DND-41 (cell line): ENCODE measurements around the gene EPHB1.

Experiments
- ATAC-seq: fragments of 200-7000 bp; cut with Tn5 transposase; 3 replicates; pipeline ENCODE4 v1.9.1; 2021; ENCODE audit warnings: low read depth; ENCODE audit not compliant: insufficient read depth
- DNase-seq: peaks from one replicate; pipeline ENCODE4 v3.0.0-alpha.2; 2020
- H2AFZ ChIP-seq: 2 replicates; pipeline ENCODE4 v1.6.0; 2012; ENCODE audit warnings: low read depth, low read length
- H3K27ac ChIP-seq: 2 replicates; pipeline ENCODE4 v1.5.1; 2012; ENCODE audit warnings: low read length, inconsistent platforms
- H3K27me3 ChIP-seq: fragments of 200-600 bp; sonication (generic); 2 replicates; pipeline ENCODE4 v1.6.0; 2012; ENCODE audit warnings: low read length, mild to moderate bottlenecking, inconsistent platforms; ENCODE audit not compliant: insufficient read depth, poor library complexity
- H3K36me3 ChIP-seq: 2 replicates; pipeline ENCODE4 v1.5.1; 2012; ENCODE audit warnings: low read length, inconsistent platforms; ENCODE audit not compliant: insufficient read depth
- H3K4me1 ChIP-seq: 2 replicates; pipeline ENCODE4 v1.5.1; 2012; ENCODE audit warnings: mild to moderate bottlenecking, low read length; ENCODE audit not compliant: insufficient read depth
- H3K4me2 ChIP-seq: 2 replicates; pipeline ENCODE4 v1.6.0; 2012; ENCODE audit warnings: mild to moderate bottlenecking, moderate library complexity, low read length, inconsistent platforms; ENCODE audit not compliant: insufficient read depth
- H3K4me3 ChIP-seq, 2 experiments: fragments of 200-600 bp in 1 of 2; shearing (Covaris generic) in 1 of 2; 2 replicates each; pipeline ENCODE4 v1.5.1; 2012 to 2016; ENCODE audit warnings: inconsistent platforms in 2 of 2, low read length in 2 of 2, mild to moderate bottlenecking in 2 of 2, low read depth in 1 of 2, moderate library complexity in 1 of 2
- H3K79me2 ChIP-seq: 2 replicates; pipeline ENCODE4 v1.6.0; 2012; ENCODE audit warnings: low read length, inconsistent platforms; ENCODE audit not compliant: insufficient read depth
- H3K9ac ChIP-seq: 2 replicates; pipeline ENCODE4 v1.6.0; 2012; ENCODE audit warnings: low read depth, mild to moderate bottlenecking, inconsistent platforms, low read length, moderate library complexity
- H3K9me3 ChIP-seq: 2 replicates; pipeline ENCODE4 v1.5.1; 2012; ENCODE audit warnings: low read length, moderate library complexity, mild to moderate bottlenecking, inconsistent platforms; ENCODE audit not compliant: insufficient read depth, severe bottlenecking
- H4K20me1 ChIP-seq: 2 replicates; pipeline ENCODE4 v1.6.0; 2012; ENCODE audit warnings: low read length; ENCODE audit not compliant: insufficient read depth
- EZH2 ChIP-seq: IDR thresholded peaks from 3 replicates; pipeline ENCODE4 v1.6.1; 2012; ENCODE audit warnings: borderline replicate concordance, low read depth, mild to moderate bottlenecking, moderate library complexity, low read length, inconsistent platforms; ENCODE audit not compliant: severe bottlenecking
- TF ChIP-seq, protein P1 (sequence below): IDR thresholded peaks from 2 replicates; pipeline ENCODE4 v1.5.1; 2012; ENCODE audit warnings: borderline replicate concordance, low read length, moderate library complexity, mild to moderate bottlenecking; ENCODE audit not compliant: poor library complexity, severe bottlenecking; ENCODE audit errors: extremely low read depth

The EPHB1 gene

DNA sequence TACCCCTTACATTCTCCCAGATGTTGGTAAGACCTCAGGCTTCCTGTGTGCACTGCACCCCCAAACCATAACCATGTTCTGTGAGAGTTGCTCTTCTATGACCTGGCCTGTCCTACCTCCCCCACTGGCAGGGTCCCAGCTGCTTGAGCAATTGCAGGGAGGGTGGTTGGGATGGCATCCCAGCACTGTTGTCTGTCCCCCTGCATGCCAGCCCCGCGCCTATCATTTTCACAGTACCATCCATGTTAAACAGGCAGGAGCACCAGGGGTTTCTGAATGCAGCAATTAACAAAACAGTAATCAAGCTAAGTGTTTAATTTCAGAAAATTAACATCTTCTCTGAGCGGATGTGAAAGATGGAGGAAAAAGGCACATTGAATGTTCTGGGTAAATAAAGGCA, 345.5 kb downstream of the EPHB1 start:
- no peaks in the 10 kb centered on the region for H3K79me2 ChIP-seq
- H2AFZ ChIP-seq, result no peak overlapping the region
- DNase-seq (no peak), ATAC-seq (no peak)
- H4K20me1 ChIP-seq, result no peaks in the 10 kb centered on the region
- H3K27me3 ChIP-seq, result no peaks in the 10 kb centered on the region
- no peak overlapping the region for H3K4me3 ChIP-seq
- no peaks in the 10 kb centered on the region for H3K4me1 ChIP-seq
- H3K36me3 ChIP-seq, result no peaks in the 10 kb centered on the region
- no peak overlapping the region for H3K27ac ChIP-seq
- TF ChIP-seq, protein P1, sequence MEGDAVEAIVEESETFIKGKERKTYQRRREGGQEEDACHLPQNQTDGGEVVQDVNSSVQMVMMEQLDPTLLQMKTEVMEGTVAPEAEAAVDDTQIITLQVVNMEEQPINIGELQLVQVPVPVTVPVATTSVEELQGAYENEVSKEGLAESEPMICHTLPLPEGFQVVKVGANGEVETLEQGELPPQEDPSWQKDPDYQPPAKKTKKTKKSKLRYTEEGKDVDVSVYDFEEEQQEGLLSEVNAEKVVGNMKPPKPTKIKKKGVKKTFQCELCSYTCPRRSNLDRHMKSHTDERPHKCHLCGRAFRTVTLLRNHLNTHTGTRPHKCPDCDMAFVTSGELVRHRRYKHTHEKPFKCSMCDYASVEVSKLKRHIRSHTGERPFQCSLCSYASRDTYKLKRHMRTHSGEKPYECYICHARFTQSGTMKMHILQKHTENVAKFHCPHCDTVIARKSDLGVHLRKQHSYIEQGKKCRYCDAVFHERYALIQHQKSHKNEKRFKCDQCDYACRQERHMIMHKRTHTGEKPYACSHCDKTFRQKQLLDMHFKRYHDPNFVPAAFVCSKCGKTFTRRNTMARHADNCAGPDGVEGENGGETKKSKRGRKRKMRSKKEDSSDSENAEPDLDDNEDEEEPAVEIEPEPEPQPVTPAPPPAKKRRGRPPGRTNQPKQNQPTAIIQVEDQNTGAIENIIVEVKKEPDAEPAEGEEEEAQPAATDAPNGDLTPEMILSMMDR, result no peak
- TF ChIP-seq EZH2, result no peak
- no peaks in the 10 kb centered on the region for H3K9me3 ChIP-seq
- H3K4me2 ChIP-seq, result no peak overlapping the region
- no peak overlapping the region for H3K9ac ChIP-seq

DNA sequence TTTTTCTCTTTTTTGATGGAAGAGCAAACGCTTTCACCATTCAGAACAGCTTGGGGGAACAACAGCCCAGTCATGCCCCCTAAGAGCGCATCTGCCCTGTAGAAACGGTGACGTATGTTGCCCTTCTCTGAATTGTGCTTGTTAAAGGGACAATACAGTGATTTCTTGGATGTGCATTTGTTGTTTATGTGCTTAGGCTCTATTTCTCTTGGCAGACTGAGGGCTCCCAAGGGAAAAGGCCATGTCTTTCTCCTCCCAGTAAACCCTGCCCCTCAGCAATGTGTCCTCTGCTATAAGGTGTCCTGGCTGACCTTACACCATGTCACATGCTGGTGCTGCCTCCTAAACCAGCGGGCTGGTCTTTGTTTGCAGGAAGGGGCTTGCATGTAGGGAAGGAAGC, 346.1 kb downstream of the EPHB1 start:
- no peaks in the 10 kb centered on the region for H3K9me3 ChIP-seq
- no peak overlapping the region for H2AFZ ChIP-seq
- H4K20me1 ChIP-seq, result no peaks in the 10 kb centered on the region
- TF ChIP-seq, protein P1, result no peak
- no peak for TF ChIP-seq EZH2
- no peak overlapping the region for H3K4me2 ChIP-seq
- no peak overlapping the region for H3K9ac ChIP-seq
- ATAC-seq (no peak), DNase-seq (no peak)
- H3K4me3 ChIP-seq, result no peak overlapping the region
- no peaks in the 10 kb centered on the region for H3K36me3 ChIP-seq
- no peaks in the 10 kb centered on the region for H3K79me2 ChIP-seq
- no peaks in the 10 kb centered on the region for H3K27me3 ChIP-seq
- H3K27ac ChIP-seq, result no peak overlapping the region
- no peaks in the 10 kb centered on the region for H3K4me1 ChIP-seq

DNA sequence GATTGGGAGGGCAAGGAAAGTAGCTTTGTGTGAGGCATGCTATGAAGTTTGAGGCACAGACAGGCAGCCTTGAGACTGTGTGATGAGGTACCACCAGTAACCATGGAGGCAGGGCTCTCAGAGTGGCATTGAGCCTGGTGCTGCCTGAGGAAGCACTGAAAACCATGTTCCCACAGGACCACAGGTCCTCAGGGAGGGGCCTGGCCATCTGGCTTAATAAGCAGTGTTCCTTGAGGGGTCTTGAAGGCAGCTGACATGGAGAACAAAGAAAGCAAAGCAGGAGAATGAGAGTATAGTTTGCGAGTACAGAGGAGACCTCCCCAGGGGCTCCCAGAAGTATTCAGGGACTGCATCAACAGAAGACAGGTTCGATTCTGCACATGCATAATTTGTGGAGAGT, 346.6 kb downstream of the EPHB1 start:
- no peak overlapping the region for H3K4me2 ChIP-seq
- TF ChIP-seq EZH2, result no peak
- TF ChIP-seq, protein P1, result no peak
- no peaks in the 10 kb centered on the region for H3K79me2 ChIP-seq
- H3K4me1 ChIP-seq, result no peaks in the 10 kb centered on the region
- H3K27ac ChIP-seq, result no peak overlapping the region
- no peaks in the 10 kb centered on the region for H3K9me3 ChIP-seq
- H3K9ac ChIP-seq, result no peak overlapping the region
- no peaks in the 10 kb centered on the region for H3K27me3 ChIP-seq
- no peaks in the 10 kb centered on the region for H4K20me1 ChIP-seq
- no peak overlapping the region for H3K4me3 ChIP-seq
- no peaks in the 10 kb centered on the region for H3K36me3 ChIP-seq
- no peak for ATAC-seq
- no peak for DNase-seq
- H2AFZ ChIP-seq, result no peak overlapping the region

DNA sequence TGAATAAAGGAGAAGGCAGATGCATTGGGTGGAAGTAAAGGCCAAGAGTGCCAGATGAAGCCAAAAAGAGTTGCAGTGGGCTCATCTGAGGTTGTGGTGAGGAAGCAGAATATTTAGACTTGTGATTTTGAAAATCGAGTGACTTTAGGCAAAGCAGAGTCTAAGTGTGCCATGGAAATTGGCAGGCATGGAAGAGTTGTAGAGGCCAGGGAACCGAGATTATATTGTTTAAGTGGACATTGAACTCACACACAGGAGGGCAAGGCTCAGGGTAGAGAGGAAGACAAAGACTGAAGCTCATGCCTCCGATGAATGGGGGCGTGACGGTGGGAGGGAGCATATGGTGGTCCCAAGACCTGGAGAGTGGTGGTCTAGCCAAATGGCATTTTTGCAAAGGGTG, 347.5 kb downstream of the EPHB1 start:
- no peak overlapping the region for H2AFZ ChIP-seq
- H3K36me3 ChIP-seq, result no peaks in the 10 kb centered on the region
- H4K20me1 ChIP-seq, result no peaks in the 10 kb centered on the region
- ATAC-seq, result no peak
- H3K79me2 ChIP-seq, result no peaks in the 10 kb centered on the region
- no peaks in the 10 kb centered on the region for H3K4me1 ChIP-seq
- no peak overlapping the region for H3K4me3 ChIP-seq
- H3K4me2 ChIP-seq, result no peak overlapping the region
- TF ChIP-seq, protein P1, result no peak
- TF ChIP-seq EZH2, result no peak
- no peak for DNase-seq
- no peak overlapping the region for H3K27ac ChIP-seq
- no peak overlapping the region for H3K9ac ChIP-seq
- no peaks in the 10 kb centered on the region for H3K9me3 ChIP-seq
- no peaks in the 10 kb centered on the region for H3K27me3 ChIP-seq
